K562 (cell line): ENCODE measurements around the gene PTCH2. TPM values are rescaled to one million over a fixed set of nuclear protein-coding genes. Genes with fewer than 3 reads are reported as not detected.
A peak's percentile ranks its signal among the peaks of the same experiment; 100 is the strongest.

Source experiments
- FOSL1 ChIP-seq: fragments of 200-800 bp; sonication (Bioruptor generic); conservative IDR thresholded peaks from 2 replicates; pipeline ENCODE4 v1.6.1; 2016; ENCODE audit warnings: missing genetic modification characterization, missing compliant biosample characterization
- FOXJ2 ChIP-seq: fragments of 200-800 bp; sonication (Bioruptor generic); IDR thresholded peaks from 2 replicates; pipeline ENCODE4 v1.6.1; 2016; ENCODE audit warnings: missing genetic modification characterization, missing compliant biosample characterization
- HMBOX1 ChIP-seq: sonication (generic); IDR thresholded peaks from 2 replicates; pipeline ENCODE4 v1.6.1; 2016
- L3MBTL2 ChIP-seq: fragments of 450-650 bp; IDR thresholded peaks from 2 replicates; pipeline ENCODE4 v1.6.1; 2016; ENCODE audit warnings: mild to moderate bottlenecking, moderate library complexity
- MEIS2 ChIP-seq: fragments of 450-650 bp; IDR thresholded peaks from 2 replicates; pipeline ENCODE4 v1.6.1; 2014; ENCODE audit warnings: mild to moderate bottlenecking; ENCODE audit not compliant: partially characterized antibody
- NR2C2 ChIP-seq, 2 experiments: fragments of 200-800 bp in 1 of 2; sonication (Bioruptor generic) in 1 of 2; sonication (generic) in 1 of 2; formaldehyde crosslinking in 1 of 2; IDR thresholded peaks; 2 replicates each; pipeline versions ENCODE4 v1.6.1 to v1.8.0; 2016 to 2022; ENCODE audit warnings: mild to moderate bottlenecking in 1 of 2, missing compliant biosample characterization in 1 of 2, missing genetic modification characterization in 1 of 2, missing genetic modification reagents in 1 of 2
- polyA plus RNA-seq, 8 experiments: library from polyadenylated mRNA; depleted of rRNA in 4 of 8; stranded (reverse) in 5 of 8; unstranded in 3 of 8; fragments of >200 nt; fragmentation: Nextera tagmentation in 2 of 8; fragmentation: Illumina TruSeq in 1 of 8; extraction: Ambion mirVana in 2 of 8; extraction: Trizol in 1 of 8; gene quantifications; 2 replicates each; pipeline versions ENCODE4 v1.2.1 to v1.2.3, GENCODE V29; 2011 to 2014; ENCODE audit warnings: inconsistent platforms in 1 of 8, missing spikeins in 1 of 8
- total RNA-seq, 7 experiments: library from RNA; depleted of rRNA in 6 of 7; stranded (reverse); fragments of >200 nt in 6 of 7; fragmentation: Illumina TruSeq in 2 of 7; extraction: Trizol in 2 of 7; gene quantifications; 2 replicates each; pipeline versions ENCODE4 v1.2.1 to v1.2.3, GENCODE V29; 2011 to 2021; ENCODE audit warnings: low replicate concordance in 1 of 7
- TF ChIP-seq, protein P1 (sequence below): fragments of 450-650 bp; IDR thresholded peaks from 2 replicates; pipeline ENCODE4 v1.6.1; 2016; ENCODE audit warnings: mild to moderate bottlenecking, moderate library complexity
- TF ChIP-seq, protein P2 (sequence below), 2 experiments: fragments of 200-800 bp in 1 of 2; sonication (Bioruptor generic) in 1 of 2; sonication (generic) in 1 of 2; formaldehyde crosslinking in 1 of 2; IDR thresholded peaks in 1 of 2; conservative IDR thresholded peaks in 1 of 2; 2 replicates each; pipeline versions ENCODE4 v1.5.0 to v1.6.1; 2016 to 2020; ENCODE audit warnings: missing compliant biosample characterization in 1 of 2, missing genetic modification characterization in 1 of 2, missing genetic modification reagents in 1 of 2
- TF ChIP-seq, protein P3 (sequence below): fragments of 450-650 bp; IDR thresholded peaks from 2 replicates; pipeline ENCODE4 v1.6.1; 2016

PTCH2 gene
- total and polyA plus RNA-seq, 9 of the 15 experiments (the other 6 are each of a cell fraction or from before 2014, with no cell fraction given): 0.15 to 27.3 (median 0.48) TPM; not detected in 1

GRCh38 chr1:44862829-44863401 is 19.9 kb upstream of the PTCH2 start (continued):
- TF ChIP-seq, protein P1, sequence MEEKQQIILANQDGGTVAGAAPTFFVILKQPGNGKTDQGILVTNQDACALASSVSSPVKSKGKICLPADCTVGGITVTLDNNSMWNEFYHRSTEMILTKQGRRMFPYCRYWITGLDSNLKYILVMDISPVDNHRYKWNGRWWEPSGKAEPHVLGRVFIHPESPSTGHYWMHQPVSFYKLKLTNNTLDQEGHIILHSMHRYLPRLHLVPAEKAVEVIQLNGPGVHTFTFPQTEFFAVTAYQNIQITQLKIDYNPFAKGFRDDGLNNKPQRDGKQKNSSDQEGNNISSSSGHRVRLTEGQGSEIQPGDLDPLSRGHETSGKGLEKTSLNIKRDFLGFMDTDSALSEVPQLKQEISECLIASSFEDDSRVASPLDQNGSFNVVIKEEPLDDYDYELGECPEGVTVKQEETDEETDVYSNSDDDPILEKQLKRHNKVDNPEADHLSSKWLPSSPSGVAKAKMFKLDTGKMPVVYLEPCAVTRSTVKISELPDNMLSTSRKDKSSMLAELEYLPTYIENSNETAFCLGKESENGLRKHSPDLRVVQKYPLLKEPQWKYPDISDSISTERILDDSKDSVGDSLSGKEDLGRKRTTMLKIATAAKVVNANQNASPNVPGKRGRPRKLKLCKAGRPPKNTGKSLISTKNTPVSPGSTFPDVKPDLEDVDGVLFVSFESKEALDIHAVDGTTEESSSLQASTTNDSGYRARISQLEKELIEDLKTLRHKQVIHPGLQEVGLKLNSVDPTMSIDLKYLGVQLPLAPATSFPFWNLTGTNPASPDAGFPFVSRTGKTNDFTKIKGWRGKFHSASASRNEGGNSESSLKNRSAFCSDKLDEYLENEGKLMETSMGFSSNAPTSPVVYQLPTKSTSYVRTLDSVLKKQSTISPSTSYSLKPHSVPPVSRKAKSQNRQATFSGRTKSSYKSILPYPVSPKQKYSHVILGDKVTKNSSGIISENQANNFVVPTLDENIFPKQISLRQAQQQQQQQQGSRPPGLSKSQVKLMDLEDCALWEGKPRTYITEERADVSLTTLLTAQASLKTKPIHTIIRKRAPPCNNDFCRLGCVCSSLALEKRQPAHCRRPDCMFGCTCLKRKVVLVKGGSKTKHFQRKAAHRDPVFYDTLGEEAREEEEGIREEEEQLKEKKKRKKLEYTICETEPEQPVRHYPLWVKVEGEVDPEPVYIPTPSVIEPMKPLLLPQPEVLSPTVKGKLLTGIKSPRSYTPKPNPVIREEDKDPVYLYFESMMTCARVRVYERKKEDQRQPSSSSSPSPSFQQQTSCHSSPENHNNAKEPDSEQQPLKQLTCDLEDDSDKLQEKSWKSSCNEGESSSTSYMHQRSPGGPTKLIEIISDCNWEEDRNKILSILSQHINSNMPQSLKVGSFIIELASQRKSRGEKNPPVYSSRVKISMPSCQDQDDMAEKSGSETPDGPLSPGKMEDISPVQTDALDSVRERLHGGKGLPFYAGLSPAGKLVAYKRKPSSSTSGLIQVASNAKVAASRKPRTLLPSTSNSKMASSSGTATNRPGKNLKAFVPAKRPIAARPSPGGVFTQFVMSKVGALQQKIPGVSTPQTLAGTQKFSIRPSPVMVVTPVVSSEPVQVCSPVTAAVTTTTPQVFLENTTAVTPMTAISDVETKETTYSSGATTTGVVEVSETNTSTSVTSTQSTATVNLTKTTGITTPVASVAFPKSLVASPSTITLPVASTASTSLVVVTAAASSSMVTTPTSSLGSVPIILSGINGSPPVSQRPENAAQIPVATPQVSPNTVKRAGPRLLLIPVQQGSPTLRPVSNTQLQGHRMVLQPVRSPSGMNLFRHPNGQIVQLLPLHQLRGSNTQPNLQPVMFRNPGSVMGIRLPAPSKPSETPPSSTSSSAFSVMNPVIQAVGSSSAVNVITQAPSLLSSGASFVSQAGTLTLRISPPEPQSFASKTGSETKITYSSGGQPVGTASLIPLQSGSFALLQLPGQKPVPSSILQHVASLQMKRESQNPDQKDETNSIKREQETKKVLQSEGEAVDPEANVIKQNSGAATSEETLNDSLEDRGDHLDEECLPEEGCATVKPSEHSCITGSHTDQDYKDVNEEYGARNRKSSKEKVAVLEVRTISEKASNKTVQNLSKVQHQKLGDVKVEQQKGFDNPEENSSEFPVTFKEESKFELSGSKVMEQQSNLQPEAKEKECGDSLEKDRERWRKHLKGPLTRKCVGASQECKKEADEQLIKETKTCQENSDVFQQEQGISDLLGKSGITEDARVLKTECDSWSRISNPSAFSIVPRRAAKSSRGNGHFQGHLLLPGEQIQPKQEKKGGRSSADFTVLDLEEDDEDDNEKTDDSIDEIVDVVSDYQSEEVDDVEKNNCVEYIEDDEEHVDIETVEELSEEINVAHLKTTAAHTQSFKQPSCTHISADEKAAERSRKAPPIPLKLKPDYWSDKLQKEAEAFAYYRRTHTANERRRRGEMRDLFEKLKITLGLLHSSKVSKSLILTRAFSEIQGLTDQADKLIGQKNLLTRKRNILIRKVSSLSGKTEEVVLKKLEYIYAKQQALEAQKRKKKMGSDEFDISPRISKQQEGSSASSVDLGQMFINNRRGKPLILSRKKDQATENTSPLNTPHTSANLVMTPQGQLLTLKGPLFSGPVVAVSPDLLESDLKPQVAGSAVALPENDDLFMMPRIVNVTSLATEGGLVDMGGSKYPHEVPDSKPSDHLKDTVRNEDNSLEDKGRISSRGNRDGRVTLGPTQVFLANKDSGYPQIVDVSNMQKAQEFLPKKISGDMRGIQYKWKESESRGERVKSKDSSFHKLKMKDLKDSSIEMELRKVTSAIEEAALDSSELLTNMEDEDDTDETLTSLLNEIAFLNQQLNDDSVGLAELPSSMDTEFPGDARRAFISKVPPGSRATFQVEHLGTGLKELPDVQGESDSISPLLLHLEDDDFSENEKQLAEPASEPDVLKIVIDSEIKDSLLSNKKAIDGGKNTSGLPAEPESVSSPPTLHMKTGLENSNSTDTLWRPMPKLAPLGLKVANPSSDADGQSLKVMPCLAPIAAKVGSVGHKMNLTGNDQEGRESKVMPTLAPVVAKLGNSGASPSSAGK: peak; percentile 46
- TF ChIP-seq FOXJ2 (tag) (0 out of 2 replicates have a peak, but pooled peaks have one; percentile 40), FOSL1 (tag) (peak; percentile 90), L3MBTL2 (peak; percentile 46; the same call in 1 of the 2 replicates), HMBOX1 (peak; percentile 38; the same call in 1 of the 2 replicates), MEIS2 (peak; percentile 2), NR2C2 (CRISPR knock-in tag; IDR thresholded peaks at IDR 0.05) (no peak), NR2C2 (tag; IDR thresholded peaks at IDR 0.05) (0 out of 2 replicates have a peak, but pooled peaks have one; percentile 33)
- TF ChIP-seq, protein P2, sequence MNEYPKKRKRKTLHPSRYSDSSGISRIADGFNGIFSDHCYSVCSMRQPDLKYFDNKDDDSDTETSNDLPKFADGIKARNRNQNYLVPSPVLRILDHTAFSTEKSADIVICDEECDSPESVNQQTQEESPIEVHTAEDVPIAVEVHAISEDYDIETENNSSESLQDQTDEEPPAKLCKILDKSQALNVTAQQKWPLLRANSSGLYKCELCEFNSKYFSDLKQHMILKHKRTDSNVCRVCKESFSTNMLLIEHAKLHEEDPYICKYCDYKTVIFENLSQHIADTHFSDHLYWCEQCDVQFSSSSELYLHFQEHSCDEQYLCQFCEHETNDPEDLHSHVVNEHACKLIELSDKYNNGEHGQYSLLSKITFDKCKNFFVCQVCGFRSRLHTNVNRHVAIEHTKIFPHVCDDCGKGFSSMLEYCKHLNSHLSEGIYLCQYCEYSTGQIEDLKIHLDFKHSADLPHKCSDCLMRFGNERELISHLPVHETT (CRISPR knock-in tag; conservative IDR thresholded peaks at IDR 0.05 in 1 of 2, IDR thresholded peaks at IDR 0.05 in 1 of 2): 0 out of 4 replicates have a peak, but pooled peaks of 1 of the 2 experiments have one; percentile 39
- TF ChIP-seq, protein P3, sequence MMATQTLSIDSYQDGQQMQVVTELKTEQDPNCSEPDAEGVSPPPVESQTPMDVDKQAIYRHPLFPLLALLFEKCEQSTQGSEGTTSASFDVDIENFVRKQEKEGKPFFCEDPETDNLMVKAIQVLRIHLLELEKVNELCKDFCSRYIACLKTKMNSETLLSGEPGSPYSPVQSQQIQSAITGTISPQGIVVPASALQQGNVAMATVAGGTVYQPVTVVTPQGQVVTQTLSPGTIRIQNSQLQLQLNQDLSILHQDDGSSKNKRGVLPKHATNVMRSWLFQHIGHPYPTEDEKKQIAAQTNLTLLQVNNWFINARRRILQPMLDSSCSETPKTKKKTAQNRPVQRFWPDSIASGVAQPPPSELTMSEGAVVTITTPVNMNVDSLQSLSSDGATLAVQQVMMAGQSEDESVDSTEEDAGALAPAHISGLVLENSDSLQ: peak; percentile 28; the same call in 1 of the 2 replicates
